H9 (cell line): ENCODE results near the gene SETD7. TPM values are rescaled to one million over a fixed set of nuclear protein-coding genes. Genes with fewer than 3 reads are reported as not detected.

Source experiments
- DNase-seq: peaks from one replicate; pipeline ENCODE4 v3.0.0-alpha.2; 2017
- H2AFZ ChIP-seq: one replicate; pipeline ENCODE4 v1.6.1; 2013; ENCODE audit warnings: mild to moderate bottlenecking, low read length, control low read depth, moderate library complexity
- H2AK5ac ChIP-seq: 2 replicates; pipeline ENCODE4 v1.6.1; 2013; ENCODE audit warnings: low read length, control low read depth, mixed read lengths; ENCODE audit not compliant: insufficient read length
- H2BK120ac ChIP-seq: one replicate; pipeline ENCODE4 v1.6.1; 2013; ENCODE audit warnings: low read depth, mild to moderate bottlenecking, low read length, control low read depth, inconsistent platforms; ENCODE audit not compliant: poor library complexity, severe bottlenecking
- H2BK12ac ChIP-seq: 2 replicates; pipeline ENCODE4 v1.6.1; 2013; ENCODE audit warnings: low read length, control low read depth, mixed read lengths, low read depth; ENCODE audit not compliant: insufficient read length
- H2BK15ac ChIP-seq: 2 replicates; pipeline ENCODE4 v1.6.1; 2013; ENCODE audit warnings: low read depth, low read length, control low read depth
- H2BK20ac ChIP-seq: one replicate; pipeline ENCODE4 v1.6.1; 2013; ENCODE audit warnings: low read depth, mild to moderate bottlenecking, low read length, control low read depth, inconsistent platforms; ENCODE audit not compliant: poor library complexity, severe bottlenecking
- H2BK5ac ChIP-seq: 2 replicates; pipeline ENCODE4 v1.6.1; 2013; ENCODE audit warnings: low read length, control low read depth, mixed read lengths; ENCODE audit not compliant: insufficient read length
- H3K14ac ChIP-seq: 2 replicates; pipeline ENCODE4 v1.6.1; 2013; ENCODE audit warnings: low read length, control low read depth; ENCODE audit not compliant: insufficient read depth
- H3K18ac ChIP-seq: 2 replicates; pipeline ENCODE4 v1.6.1; 2013; ENCODE audit warnings: low read depth, mild to moderate bottlenecking, mixed read lengths, low read length, control low read depth; ENCODE audit not compliant: insufficient read length
- H3K23ac ChIP-seq: 2 replicates; pipeline ENCODE4 v1.6.1; 2013; ENCODE audit warnings: low read length, control low read depth, mixed read lengths, low read depth; ENCODE audit not compliant: insufficient read length
- H3K23me2 ChIP-seq: 2 replicates; pipeline ENCODE4 v1.6.1; 2013; ENCODE audit warnings: low read depth, mild to moderate bottlenecking, mixed read lengths, low read length, control low read depth; ENCODE audit not compliant: insufficient read length, poor library complexity, severe bottlenecking
- H3K27ac ChIP-seq: 2 replicates; pipeline ENCODE4 v1.5.1; 2013; ENCODE audit warnings: low read length, control low read depth, mixed read lengths, low read depth; ENCODE audit not compliant: insufficient read length
- H3K27me3 ChIP-seq: 2 replicates; pipeline ENCODE4 v1.6.1; 2013; ENCODE audit warnings: low read length, control low read depth, inconsistent platforms; ENCODE audit not compliant: insufficient read depth
- H3K4ac ChIP-seq: 2 replicates; pipeline ENCODE4 v1.6.1; 2013; ENCODE audit warnings: low read depth, mild to moderate bottlenecking, control low read depth, inconsistent platforms, low read length, moderate library complexity
- H3K4me1 ChIP-seq: 2 replicates; pipeline ENCODE4 v1.6.1; 2013; ENCODE audit warnings: low read length, control low read depth, inconsistent platforms; ENCODE audit not compliant: insufficient read depth
- H3K4me2 ChIP-seq: 2 replicates; pipeline ENCODE4 v1.6.1; 2013; ENCODE audit warnings: low read length, control low read depth, mixed read lengths; ENCODE audit not compliant: insufficient read length, insufficient read depth
- H3K56ac ChIP-seq: 2 replicates; pipeline ENCODE4 v1.6.1; 2013; ENCODE audit warnings: low read depth, mild to moderate bottlenecking, mixed read lengths, low read length, control low read depth; ENCODE audit not compliant: insufficient read length
- H3K79me1 ChIP-seq: 2 replicates; pipeline ENCODE4 v1.6.1; 2013; ENCODE audit warnings: low read depth, mild to moderate bottlenecking, moderate library complexity, low read length, control low read depth, inconsistent platforms; ENCODE audit not compliant: insufficient read depth, poor library complexity, severe bottlenecking
- H3K79me2 ChIP-seq: 2 replicates; pipeline ENCODE4 v1.6.1; 2013; ENCODE audit warnings: low read length, control low read depth, inconsistent platforms; ENCODE audit not compliant: insufficient read depth
- H3K9ac ChIP-seq: 2 replicates; pipeline ENCODE4 v1.6.1; 2013; ENCODE audit warnings: low read length, control low read depth, mixed read lengths; ENCODE audit not compliant: insufficient read length; ENCODE audit errors: extremely low read depth
- H3K9me3 ChIP-seq: one replicate; pipeline ENCODE4 v1.6.1; 2013; ENCODE audit warnings: low read depth, low read length, inconsistent platforms; ENCODE audit not compliant: control insufficient read depth
- H3T11ph ChIP-seq: one replicate; pipeline ENCODE4 v1.6.1; 2013; ENCODE audit warnings: mild to moderate bottlenecking, low read length, control low read depth, inconsistent platforms
- H4K20me1 ChIP-seq: one replicate; pipeline ENCODE4 v1.6.1; 2013; ENCODE audit not compliant: control insufficient read depth, insufficient read length, insufficient read depth
- H4K5ac ChIP-seq: 2 replicates; pipeline ENCODE4 v1.6.1; 2013; ENCODE audit warnings: low read depth, mild to moderate bottlenecking, mixed read lengths, low read length, control low read depth; ENCODE audit not compliant: insufficient read length
- H4K8ac ChIP-seq: replicated peaks from 2 replicates; pipeline ENCODE4 v1.6.1; 2013; ENCODE audit warnings: low read length, control low read depth, mixed read lengths, low read depth; ENCODE audit not compliant: insufficient read length
- H4K91ac ChIP-seq: 2 replicates; pipeline ENCODE4 v1.6.1; 2013; ENCODE audit warnings: low read depth, mild to moderate bottlenecking, moderate library complexity, mixed read lengths, low read length, control low read depth; ENCODE audit not compliant: insufficient read length
- H3K27ac Mint-ChIP-seq, 3 experiments: 2 replicates in 2 of 3; 3 replicates in 1 of 3; pipeline ENCODE4 v1.8.0; 2020 to 2021; ENCODE audit warnings: mixed read lengths in 3 of 3, mild to moderate bottlenecking in 1 of 3, moderate library complexity in 1 of 3
- H3K27me3 Mint-ChIP-seq: 2 replicates; pipeline ENCODE4 v1.8.0; 2021; ENCODE audit warnings: low read depth, mild to moderate bottlenecking, moderate library complexity, mixed read lengths
- H3K36me3 Mint-ChIP-seq, 3 experiments: 2 replicates in 2 of 3; 3 replicates in 1 of 3; pipeline ENCODE4 v1.8.0; 2020 to 2021; ENCODE audit warnings: low read depth in 3 of 3, mixed read lengths in 3 of 3; ENCODE audit not compliant: insufficient read depth in 1 of 3
- H3K4me1 Mint-ChIP-seq, 2 experiments: 2 replicates each; pipeline ENCODE4 v1.8.0; 2020; ENCODE audit warnings: mixed read lengths in 2 of 2
- H3K4me3 Mint-ChIP-seq, 2 experiments: 2 replicates in 1 of 2; 3 replicates in 1 of 2; pipeline ENCODE4 v1.8.0; 2020 to 2021; ENCODE audit warnings: mild to moderate bottlenecking in 2 of 2, mixed read lengths in 2 of 2, moderate library complexity in 1 of 2
- H3K9me3 Mint-ChIP-seq, 2 experiments: 2 replicates in 1 of 2; 3 replicates in 1 of 2; pipeline ENCODE4 v1.8.0; 2020; ENCODE audit warnings: mild to moderate bottlenecking in 2 of 2, mixed read lengths in 2 of 2, moderate library complexity in 1 of 2
- WGBS: extraction: QIAGEN DNeasy Blood & Tissue Kit; methylation state at CpG from one replicate; pipeline ENCODE4 v1.1.7; 2013; ENCODE audit warnings: missing lambda C conversion rate, low lambda C conversion rate, mixed read lengths; ENCODE audit not compliant: insufficient read length; ENCODE audit errors: extremely low coverage; 5-methylcytosine and 5-hydroxymethylcytosine counted together
- total RNA-seq: library from RNA; stranded (reverse); gene quantifications from 2 replicates; pipeline ENCODE4 v1.2.1, GENCODE V29; 2021
- TF ChIP-seq, protein P1 (sequence below): fragments of 200-600 bp; sonication (generic); conservative IDR thresholded peaks from 3 replicates; pipeline ENCODE4 v1.8.0; 2021; ENCODE audit warnings: antibody characterized with exemption, mild to moderate bottlenecking

SETD7 gene
- total RNA-seq, 1 experiment from 2014 or later, result 1.5 TPM

GRCh38 chr4:139605516-139605915 lies 49.5 kb upstream of the SETD7 start:
- no peak overlapping the region; a peak in 1 of 7 replicates for H3K27ac Mint-ChIP-seq
- WGBS, result no CpG with 5 or more reads among the region's 3 CpGs
- H3K4me3 Mint-ChIP-seq, result no peak overlapping the region
- no peaks in the 10 kb centered on the region for H4K20me1 ChIP-seq
- H3T11ph ChIP-seq, result no peak overlapping the region
- no peaks in the 10 kb centered on the region for H3K27me3 ChIP-seq
- no peaks in the 10 kb centered on the region for H3K79me1 ChIP-seq
- H2BK12ac ChIP-seq, result no peak overlapping the region
- no peak overlapping the region for H3K4ac ChIP-seq
- H3K18ac ChIP-seq, result no peak overlapping the region
- H2BK120ac ChIP-seq, result no peak overlapping the region
- no peak overlapping the region for H3K23ac ChIP-seq
- H2BK5ac ChIP-seq, result no peak overlapping the region
- H3K27me3 Mint-ChIP-seq, result peaks cover 27% of the 10 kb centered on the region
- no peak overlapping the region for H2AK5ac ChIP-seq
- no peaks in the 10 kb centered on the region for H3K23me2 ChIP-seq
- H3K4me1 ChIP-seq, result no peaks in the 10 kb centered on the region
- no peak overlapping the region for H2AFZ ChIP-seq
- no peak for DNase-seq
- H3K9me3 Mint-ChIP-seq, result peaks cover 0 to 7% of the 10 kb centered on the region in 2 experiments; a peak in 2 of 5 replicates
- no peak overlapping the region for H3K4me2 ChIP-seq
- H3K79me2 ChIP-seq, result no peaks in the 10 kb centered on the region
- H2BK20ac ChIP-seq, result no peak overlapping the region
- no peak overlapping the region for H4K91ac ChIP-seq
- H3K27ac ChIP-seq, result no peak overlapping the region
- H3K9me3 ChIP-seq, result no peaks in the 10 kb centered on the region
- peaks cover 17 to 24% of the 10 kb centered on the region in 2 experiments for H3K4me1 Mint-ChIP-seq
- no peak overlapping the region for H4K5ac ChIP-seq
- no peak overlapping the region for H3K9ac ChIP-seq
- H2BK15ac ChIP-seq, result no peak overlapping the region
- no peak overlapping the region for H3K56ac ChIP-seq
- H4K8ac ChIP-seq, result no peak overlapping the region
- no peaks in the 10 kb centered on the region for H3K36me3 Mint-ChIP-seq
- TF ChIP-seq, protein P1, sequence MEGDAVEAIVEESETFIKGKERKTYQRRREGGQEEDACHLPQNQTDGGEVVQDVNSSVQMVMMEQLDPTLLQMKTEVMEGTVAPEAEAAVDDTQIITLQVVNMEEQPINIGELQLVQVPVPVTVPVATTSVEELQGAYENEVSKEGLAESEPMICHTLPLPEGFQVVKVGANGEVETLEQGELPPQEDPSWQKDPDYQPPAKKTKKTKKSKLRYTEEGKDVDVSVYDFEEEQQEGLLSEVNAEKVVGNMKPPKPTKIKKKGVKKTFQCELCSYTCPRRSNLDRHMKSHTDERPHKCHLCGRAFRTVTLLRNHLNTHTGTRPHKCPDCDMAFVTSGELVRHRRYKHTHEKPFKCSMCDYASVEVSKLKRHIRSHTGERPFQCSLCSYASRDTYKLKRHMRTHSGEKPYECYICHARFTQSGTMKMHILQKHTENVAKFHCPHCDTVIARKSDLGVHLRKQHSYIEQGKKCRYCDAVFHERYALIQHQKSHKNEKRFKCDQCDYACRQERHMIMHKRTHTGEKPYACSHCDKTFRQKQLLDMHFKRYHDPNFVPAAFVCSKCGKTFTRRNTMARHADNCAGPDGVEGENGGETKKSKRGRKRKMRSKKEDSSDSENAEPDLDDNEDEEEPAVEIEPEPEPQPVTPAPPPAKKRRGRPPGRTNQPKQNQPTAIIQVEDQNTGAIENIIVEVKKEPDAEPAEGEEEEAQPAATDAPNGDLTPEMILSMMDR, result no peak
- H3K14ac ChIP-seq, result no peak overlapping the region
